ENCODE results near the gene PKDCC. TPM values are rescaled to one million over a fixed set of nuclear protein-coding genes. Genes with fewer than 3 reads are reported as not detected.
A peak's percentile ranks its signal among the peaks of the same experiment; 100 is the strongest.

PKDCC gene
- total and polyA plus RNA-seq, 2 of the 13 experiments (the other 11 are each of a cell fraction or from before 2014, with no cell fraction given), result 52.6 to 58.8 TPM

DNA sequence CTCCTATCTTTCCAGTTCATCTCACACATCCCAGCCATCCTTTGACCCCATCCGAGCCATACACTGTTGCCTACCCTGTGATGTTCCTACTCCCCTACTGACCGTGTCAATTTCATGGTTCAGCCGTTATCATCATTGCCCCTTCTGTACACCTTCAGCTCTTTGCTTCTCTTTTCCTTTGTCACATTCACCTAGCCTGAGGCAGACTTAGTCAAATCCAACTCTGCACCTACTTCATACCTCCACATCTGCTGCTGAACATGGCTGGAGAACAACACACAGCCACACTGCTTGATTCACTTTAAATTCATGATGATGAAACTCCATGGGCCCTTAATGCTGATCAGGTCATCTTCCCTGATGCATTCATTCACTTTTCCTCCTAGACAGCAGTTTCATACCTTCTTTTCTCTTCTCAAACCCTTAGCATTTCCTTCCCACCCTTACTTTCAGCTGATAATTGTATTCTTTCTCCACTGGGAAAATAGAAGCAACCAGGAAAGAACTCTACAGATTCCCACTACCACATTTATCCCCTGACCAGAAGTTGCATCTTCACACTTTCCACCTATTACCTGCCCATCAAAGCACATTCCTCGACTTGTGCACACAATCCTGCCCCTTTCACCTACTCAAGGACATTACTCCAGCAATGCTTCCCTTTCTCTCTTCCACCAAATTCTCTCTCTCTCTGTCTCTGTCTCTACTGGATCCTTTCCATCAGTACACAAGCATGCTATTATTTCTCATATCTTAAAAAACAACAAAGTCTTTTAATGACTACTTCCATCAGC, 59.6 kb downstream of the PKDCC start (continued):
- no peak for TF ChIP-seq TFAP4 (IDR thresholded peaks at IDR 0.05; ENCODE audit: borderline replicate concordance, low read depth)
- TF ChIP-seq PAF1 (CRISPR knock-in tag; IDR thresholded peaks at IDR 0.05), result no peak
- TF ChIP-seq ZNF550 (CRISPR knock-in tag; IDR thresholded peaks at IDR 0.05; ENCODE audit: borderline replicate concordance), result no peak
- no peak for TF ChIP-seq RAD21 (CRISPR knock-in tag; IDR thresholded peaks at IDR 0.05)
- TF ChIP-seq ZIK1 (CRISPR knock-in tag; IDR thresholded peaks at IDR 0.05; ENCODE audit: borderline replicate concordance, low read depth), result no peak
- TF ChIP-seq HINFP (CRISPR knock-in tag; IDR thresholded peaks at IDR 0.05; ENCODE audit: low read depth), result no peak
- no peak for TF ChIP-seq MLLT10 (CRISPR knock-in tag; IDR thresholded peaks at IDR 0.05)
- TF ChIP-seq RXRB (CRISPR knock-in tag; IDR thresholded peaks at IDR 0.05; ENCODE audit: borderline replicate concordance), result peak; percentile 55
- no peak for TF ChIP-seq ESRRA (CRISPR knock-in tag; IDR thresholded peaks at IDR 0.05; ENCODE audit: low read depth)
- no peak for TF ChIP-seq MYPOP (CRISPR knock-in tag; IDR thresholded peaks at IDR 0.05)
- no peak for TF ChIP-seq SNAI1 (CRISPR knock-in tag; IDR thresholded peaks at IDR 0.05; ENCODE audit: borderline replicate concordance)
- TF ChIP-seq KLF12 (CRISPR knock-in tag; IDR thresholded peaks at IDR 0.05; ENCODE audit: borderline replicate concordance), result no peak
- TF ChIP-seq MLXIP (CRISPR knock-in tag; IDR thresholded peaks at IDR 0.05; ENCODE audit: borderline replicate concordance), result no peak
- no peak for TF ChIP-seq GMEB1 (CRISPR knock-in tag; IDR thresholded peaks at IDR 0.05; ENCODE audit: borderline replicate concordance)
- no peak for TF ChIP-seq NRL (CRISPR knock-in tag; IDR thresholded peaks at IDR 0.05; ENCODE audit: borderline replicate concordance)
- TF ChIP-seq BATF2 (CRISPR knock-in tag; IDR thresholded peaks at IDR 0.05), result 0 out of 2 replicates have a peak, but pooled peaks have one; percentile 10
- no peak for TF ChIP-seq SP4 (CRISPR knock-in tag; IDR thresholded peaks at IDR 0.05)
- TF ChIP-seq RCOR2 (CRISPR knock-in tag; IDR thresholded peaks at IDR 0.05), result no peak
- no peak for TF ChIP-seq MATR3 (CRISPR knock-in tag; IDR thresholded peaks at IDR 0.05)
- TF ChIP-seq GTF3A (CRISPR knock-in tag; conservative IDR thresholded peaks at IDR 0.05), result no peak
- TF ChIP-seq ZNF30 (CRISPR knock-in tag; IDR thresholded peaks at IDR 0.05), result no peak

Data from HepG2 (cell line).